ENCODE results near the gene HIPK3. TPM values are rescaled to one million over a fixed set of nuclear protein-coding genes. Genes with fewer than 3 reads are reported as not detected.

Gene HIPK3
- total and polyA plus RNA-seq, 2 donors (not counting 3 experiments of a cell fraction or from before 2014, with no cell fraction given): 13.3 to 36.1 TPM

- dilution Hi-C loops (cut with MboI; ENCODE audit: extremely low pct_ligation_motif_present, low sequenced_read_pairs): no loop called here
- Histone ChIP-seq H2AFZ (ENCODE audit: low read depth, low read length) (no peak overlapping the region), H3K9me3 (replicated peaks; ENCODE audit: control insufficient read depth, insufficient read depth, low read length) (no peaks in the 10 kb centered on the region), H3K4me1 (ENCODE audit: control insufficient read depth, extremely low read depth, insufficient read depth, low read length) (no peaks in the 10 kb centered on the region), H3K79me2 (ENCODE audit: control insufficient read depth, insufficient read depth, low read length) (peaks cover 54% of the 10 kb centered on the region), H3K36me3 (ENCODE audit: control insufficient read depth in 2 of 2, extremely low read depth in 1 of 2, insufficient read depth in 2 of 2, low read length in 2 of 2) (no peaks in the 10 kb centered on the region), H3K27ac (ENCODE audit: insufficient read depth, low read depth, low read length) (no peak overlapping the region), H3K4me2 (ENCODE audit: insufficient read depth, low read length) (no peak overlapping the region), H4K20me1 (replicated peaks; ENCODE audit: control insufficient read depth, extremely low read depth, insufficient read depth, low read length) (peaks cover 14% of the 10 kb centered on the region), H3K27me3 (ENCODE audit: control insufficient read depth in 2 of 2, insufficient read depth in 2 of 2, low read length in 2 of 2) (no peaks in the 10 kb centered on the region), H3K9ac (replicated peaks; ENCODE audit: extremely low read depth, insufficient read depth, low read length) (no peak overlapping the region), H3K4me3 (replicated peaks in 1 of 3; ENCODE audit: insufficient read depth in 1 of 3, low read depth in 1 of 3, low read length in 3 of 3) (no peak overlapping the region), H3K9me1 (replicated peaks; ENCODE audit: control insufficient read depth, extremely low read depth, insufficient read depth, low read length) (no peaks in the 10 kb centered on the region)
- no peak for FAIRE-seq
- no TSS peak for BruUV-seq (replicated peaks)
- DNase-seq (ENCODE audit: low read depth, low spot score): no peak
- intact Hi-C loops (cut with micrococcal nuclease): loop anchor here (5.0 kb wide), 1 partner anchor 363 kb away; no protein-coding TSS in a partner anchor
- CTCF ChIA-PET: interaction anchor here (1.1 to 1.7 kb wide), 3 partner anchors 115 to 161 kb away, joined by 3 to 7 read pairs (median 3); no protein-coding TSS in a partner anchor
- TF ChIP-seq EZH2 (IDR thresholded peaks at IDR 0.05; ENCODE audit: borderline replicate concordance, low read depth, low read length, severe bottlenecking) (no peak), MYC (IDR thresholded peaks at IDR 0.05; ENCODE audit: low read depth, low read length) (no peak), POLR2AphosphoS5 (IDR thresholded peaks at IDR 0.05; ENCODE audit: insufficient read depth, low read depth, low read length) (no peak), FOS (IDR thresholded peaks at IDR 0.05; ENCODE audit: borderline replicate concordance, insufficient read depth, low read length) (no peak), POLR2A (IDR thresholded peaks at IDR 0.05; ENCODE audit: low read depth, low read length) (no peak), JUN (IDR thresholded peaks at IDR 0.05; ENCODE audit: borderline replicate concordance, insufficient read depth, insufficient read length, low read depth) (no peak), CTCF (IDR thresholded peaks at IDR 0.05; ENCODE audit: extremely low read depth in 1 of 2, insufficient read depth in 1 of 2, low read depth in 1 of 2, low read length in 2 of 2) (no peak), GATA2 (IDR thresholded peaks at IDR 0.05; ENCODE audit: insufficient read depth, insufficient read length, low read depth, low read length) (no peak)
- TF ChIP-seq, protein P1, sequence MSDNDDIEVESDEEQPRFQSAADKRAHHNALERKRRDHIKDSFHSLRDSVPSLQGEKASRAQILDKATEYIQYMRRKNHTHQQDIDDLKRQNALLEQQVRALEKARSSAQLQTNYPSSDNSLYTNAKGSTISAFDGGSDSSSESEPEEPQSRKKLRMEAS (IDR thresholded peaks at IDR 0.05; ENCODE audit: insufficient read depth, insufficient read length): no peak
- POLR2A ChIA-PET: no interaction called here
Measured at GRCh38 chr11:33325451-33325850, 68.3 kb downstream of the HIPK3 start.
